Endothelial cell of umbilical vein (primary cell): ENCODE results near the gene LRP6. TPM values are rescaled to one million over a fixed set of nuclear protein-coding genes. Genes with fewer than 3 reads are reported as not detected.

Experiments used
- BruUV-seq: library from RNA; stranded (reverse); fragments of 400-500 nt; replicated peaks from 2 replicates; lab custom pipeline; 2021; lab: Mats Ljungman, UMichigan
- CTCF ChIA-PET: fragments of 300-600, 350-600 bp; sonication (Branson Sonifier 250); formaldehyde crosslinking; loops from one replicate; lab custom pipeline; 2021; ENCODE audit warnings: antibody characterized with exemption, inconsistent platforms; lab: Charles Lee
- POLR2A ChIA-PET: fragments of 300-600, 350-600 bp; sonication (Branson Sonifier 250); formaldehyde crosslinking; loops from one replicate; lab custom pipeline; 2021; ENCODE audit warnings: antibody characterized with exemption, inconsistent platforms; lab: Charles Lee
- DNase-seq: peaks from one replicate; pipeline ENCODE4 v3.0.0-alpha.2; 2011; ENCODE audit warnings: low read depth, low spot score
- FAIRE-seq: peaks from 2 replicates; lab custom pipeline; 2011; peaks lifted over from hg19 to GRCh38; lab: Jason Lieb, UNC
- H2AFZ ChIP-seq: 2 replicates; pipeline ENCODE4 v1.6.0; 2012; ENCODE audit warnings: low read depth, low read length, control low read depth, inconsistent platforms
- H3K27ac ChIP-seq: 2 replicates; pipeline ENCODE4 v1.5.1; 2011; ENCODE audit warnings: low read depth, mild to moderate bottlenecking, control low read depth, low read length, moderate library complexity; ENCODE audit not compliant: insufficient read depth
- H3K27me3 ChIP-seq, 2 experiments: 2 replicates each; pipeline versions ENCODE4 v1.6.0 to v1.6.1; 2011; ENCODE audit warnings: low read length in 2 of 2, mixed read lengths in 1 of 2; ENCODE audit not compliant: control insufficient read depth in 2 of 2, insufficient read depth in 2 of 2
- H3K36me3 ChIP-seq, 2 experiments: 2 replicates in 1 of 2; 3 replicates in 1 of 2; pipeline ENCODE4 v1.5.1; 2011; ENCODE audit warnings: low read length in 2 of 2, mild to moderate bottlenecking in 1 of 2, moderate library complexity in 1 of 2; ENCODE audit not compliant: control insufficient read depth in 2 of 2, insufficient read depth in 2 of 2; ENCODE audit errors: extremely low read depth in 1 of 2
- H3K4me1 ChIP-seq: 3 replicates; pipeline ENCODE4 v1.5.1; 2011; ENCODE audit warnings: mild to moderate bottlenecking, low read length; ENCODE audit not compliant: control insufficient read depth, insufficient read depth; ENCODE audit errors: extremely low read depth
- H3K4me2 ChIP-seq: 2 replicates; pipeline ENCODE4 v1.6.1; 2011; ENCODE audit warnings: low read length, control low read depth, mixed read lengths; ENCODE audit not compliant: insufficient read depth
- H3K4me3 ChIP-seq, 3 experiments: fragments of 200-600 bp in 1 of 3; sonication (generic), shearing (Covaris generic) in 1 of 3; replicated peaks in 1 of 3; 2 replicates each; pipeline ENCODE4 v1.5.1; 2011 to 2016; ENCODE audit warnings: control low read depth in 3 of 3, low read length in 3 of 3, mild to moderate bottlenecking in 2 of 3, inconsistent platforms in 1 of 3, low read depth in 1 of 3, moderate library complexity in 1 of 3; ENCODE audit not compliant: insufficient read depth in 1 of 3
- H3K79me2 ChIP-seq: 2 replicates; pipeline ENCODE4 v1.6.0; 2012; ENCODE audit warnings: low read length, inconsistent platforms; ENCODE audit not compliant: control insufficient read depth, insufficient read depth
- H3K9ac ChIP-seq: replicated peaks from 2 replicates; pipeline ENCODE3; 2011; ENCODE audit warnings: low read length, control low read depth; ENCODE audit not compliant: insufficient read depth; ENCODE audit errors: extremely low read depth
- H3K9me1 ChIP-seq: replicated peaks from 3 replicates; pipeline ENCODE4 v1.6.0; 2011; ENCODE audit warnings: mild to moderate bottlenecking, low read length; ENCODE audit not compliant: control insufficient read depth, insufficient read depth; ENCODE audit errors: extremely low read depth
- H3K9me3 ChIP-seq: replicated peaks from 2 replicates; pipeline ENCODE4 v1.5.1; 2012; ENCODE audit warnings: low read length, inconsistent platforms; ENCODE audit not compliant: control insufficient read depth, insufficient read depth
- H4K20me1 ChIP-seq: replicated peaks from 2 replicates; pipeline ENCODE3; 2011; ENCODE audit warnings: mild to moderate bottlenecking, low read length; ENCODE audit not compliant: control insufficient read depth, insufficient read depth; ENCODE audit errors: extremely low read depth
- EZH2 ChIP-seq: IDR thresholded peaks from 2 replicates; pipeline ENCODE4 v1.6.1; 2012; ENCODE audit warnings: borderline replicate concordance, low read depth, mild to moderate bottlenecking, moderate library complexity, low read length, inconsistent platforms; ENCODE audit not compliant: severe bottlenecking
- FOS ChIP-seq: IDR thresholded peaks from 2 replicates; pipeline ENCODE4 v1.6.1; 2011; ENCODE audit warnings: mild to moderate bottlenecking, low read length, moderate library complexity, borderline replicate concordance; ENCODE audit not compliant: insufficient read depth
- GATA2 ChIP-seq: IDR thresholded peaks from 2 replicates; pipeline ENCODE4 v1.7.0; 2011; ENCODE audit warnings: low read depth, mild to moderate bottlenecking, moderate library complexity, mixed read lengths, low read length; ENCODE audit not compliant: insufficient read length, insufficient read depth
- JUN ChIP-seq: IDR thresholded peaks from 2 replicates; pipeline ENCODE4 v1.6.1; 2011; ENCODE audit warnings: borderline replicate concordance, low read depth; ENCODE audit not compliant: insufficient read length, insufficient read depth
- MYC ChIP-seq: IDR thresholded peaks from one replicate; pipeline ENCODE4 v1.6.1; 2011; ENCODE audit warnings: mild to moderate bottlenecking, low read depth, low read length
- POLR2A ChIP-seq: IDR thresholded peaks from 2 replicates; pipeline ENCODE4 v1.6.1; 2012; ENCODE audit warnings: low read depth, mild to moderate bottlenecking, control low read depth, low read length
- POLR2AphosphoS5 ChIP-seq: IDR thresholded peaks from 2 replicates; pipeline ENCODE4 v1.6.1; 2012; ENCODE audit warnings: low read depth, mild to moderate bottlenecking, control low read depth, low read length, moderate library complexity; ENCODE audit not compliant: insufficient read depth
- dilution Hi-C: fragments of 300-500 bp; cut with MboI; formaldehyde crosslinking; loops from one replicate; pipeline ENCODE4 v1.15.0; 2019; ENCODE audit warnings: low sequenced_read_pairs; ENCODE audit not compliant: extremely low pct_ligation_motif_present
- intact Hi-C: fragments of 100-400 bp; cut with micrococcal nuclease; formaldehyde crosslinking; loops from one replicate; pipeline ENCODE4 v1.10.0; 2022
- polyA plus RNA-seq, 4 experiments: library from polyadenylated mRNA; depleted of rRNA in 3 of 4; stranded (reverse) in 3 of 4; unstranded in 1 of 4; fragments of >200 nt; gene quantifications; 2 replicates each; pipeline versions ENCODE4 v1.2.1 to v1.2.3, GENCODE V29; 2011 to 2012; ENCODE audit warnings: missing spikeins in 1 of 4
- total RNA-seq: library from RNA; stranded (reverse); gene quantifications from 2 replicates; pipeline ENCODE4 v1.2.3, GENCODE V29; 2021
- TF ChIP-seq, protein P1 (sequence below): IDR thresholded peaks from 2 replicates; pipeline ENCODE4 v1.6.1; 2011; ENCODE audit not compliant: insufficient read depth, insufficient read length
- TF ChIP-seq, protein P2 (sequence below), 2 donors: IDR thresholded peaks; 1 replicate in 1 of 2; 2 replicates in 1 of 2; pipeline ENCODE4 v1.5.1; 2011; ENCODE audit warnings: low read length in 2 of 2, mild to moderate bottlenecking in 2 of 2, moderate library complexity in 2 of 2, control low read depth in 1 of 2, inconsistent platforms in 1 of 2, low read depth in 1 of 2; ENCODE audit not compliant: insufficient read depth in 1 of 2; ENCODE audit errors: extremely low read depth in 1 of 2

The LRP6 gene
- total and polyA plus RNA-seq, 2 donors (not counting 3 experiments of a cell fraction or from before 2014, with no cell fraction given): 28.5 to 41.7 TPM

DNA sequence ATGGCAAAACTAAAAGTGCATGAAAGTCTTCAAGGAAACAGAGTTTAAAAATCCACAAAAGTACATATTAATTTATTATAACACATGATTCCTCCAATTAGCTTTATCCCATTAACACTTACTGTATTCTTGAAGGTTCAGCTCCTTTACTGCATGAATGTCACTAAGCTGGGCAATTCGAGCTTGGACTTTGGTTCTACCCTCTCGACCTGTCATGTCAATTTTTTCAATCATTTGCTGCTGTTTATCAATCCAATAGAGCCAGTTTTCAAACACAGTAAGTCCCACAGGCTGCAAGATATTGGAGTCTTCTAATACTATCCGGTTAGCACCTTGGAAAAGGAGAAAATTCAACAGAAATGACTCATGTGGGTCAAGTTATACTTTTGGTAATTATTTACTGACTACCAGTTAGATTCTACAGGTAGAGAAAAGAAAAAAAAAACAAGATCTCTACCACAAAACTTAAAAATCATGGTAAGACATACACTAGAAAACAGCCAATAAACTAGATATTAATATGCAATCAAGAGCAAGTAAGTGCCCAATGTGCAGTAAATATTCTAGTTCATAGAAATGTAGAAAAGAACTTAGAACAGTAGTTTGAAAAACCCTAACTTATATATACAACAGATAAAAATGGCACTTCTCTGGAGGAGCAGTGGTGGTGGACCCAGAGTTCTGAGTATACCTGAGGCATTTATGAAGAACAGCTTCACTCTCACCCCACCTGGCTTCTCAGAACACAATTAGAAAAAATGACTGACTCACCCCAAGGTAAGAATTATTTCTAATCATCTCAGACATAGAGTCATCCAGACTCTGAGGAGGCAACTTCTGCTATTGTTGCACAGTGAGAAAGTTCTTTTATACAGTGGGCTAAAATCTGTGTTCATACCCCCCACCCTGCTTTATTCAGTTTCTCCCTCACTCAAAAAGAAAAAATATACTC, 128.4 kb downstream of the LRP6 start:
- Histone ChIP-seq H4K20me1 (no peaks in the 10 kb centered on the region), H3K9me3 (no peaks in the 10 kb centered on the region), H2AFZ (no peak overlapping the region), H3K4me2 (no peak overlapping the region), H3K27ac (no peak overlapping the region), H3K4me1 (no peaks in the 10 kb centered on the region), H3K36me3 (no peaks in the 10 kb centered on the region), H3K9ac (no peak overlapping the region), H3K27me3 (no peaks in the 10 kb centered on the region), H3K79me2 (no peaks in the 10 kb centered on the region), H3K9me1 (no peaks in the 10 kb centered on the region), H3K4me3 (no peak overlapping the region)
- dilution Hi-C loops (no loop called here), intact Hi-C loops (no loop called here)
- no TSS peak for BruUV-seq
- POLR2A ChIA-PET: no interaction called here
- FAIRE-seq: no peak
- no peak for DNase-seq
- TF ChIP-seq EZH2: no peak
- TF ChIP-seq POLR2A: no peak
- TF ChIP-seq GATA2: no peak
- TF ChIP-seq, protein P1, sequence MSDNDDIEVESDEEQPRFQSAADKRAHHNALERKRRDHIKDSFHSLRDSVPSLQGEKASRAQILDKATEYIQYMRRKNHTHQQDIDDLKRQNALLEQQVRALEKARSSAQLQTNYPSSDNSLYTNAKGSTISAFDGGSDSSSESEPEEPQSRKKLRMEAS: no peak
- TF ChIP-seq JUN: no peak
- TF ChIP-seq, protein P2, sequence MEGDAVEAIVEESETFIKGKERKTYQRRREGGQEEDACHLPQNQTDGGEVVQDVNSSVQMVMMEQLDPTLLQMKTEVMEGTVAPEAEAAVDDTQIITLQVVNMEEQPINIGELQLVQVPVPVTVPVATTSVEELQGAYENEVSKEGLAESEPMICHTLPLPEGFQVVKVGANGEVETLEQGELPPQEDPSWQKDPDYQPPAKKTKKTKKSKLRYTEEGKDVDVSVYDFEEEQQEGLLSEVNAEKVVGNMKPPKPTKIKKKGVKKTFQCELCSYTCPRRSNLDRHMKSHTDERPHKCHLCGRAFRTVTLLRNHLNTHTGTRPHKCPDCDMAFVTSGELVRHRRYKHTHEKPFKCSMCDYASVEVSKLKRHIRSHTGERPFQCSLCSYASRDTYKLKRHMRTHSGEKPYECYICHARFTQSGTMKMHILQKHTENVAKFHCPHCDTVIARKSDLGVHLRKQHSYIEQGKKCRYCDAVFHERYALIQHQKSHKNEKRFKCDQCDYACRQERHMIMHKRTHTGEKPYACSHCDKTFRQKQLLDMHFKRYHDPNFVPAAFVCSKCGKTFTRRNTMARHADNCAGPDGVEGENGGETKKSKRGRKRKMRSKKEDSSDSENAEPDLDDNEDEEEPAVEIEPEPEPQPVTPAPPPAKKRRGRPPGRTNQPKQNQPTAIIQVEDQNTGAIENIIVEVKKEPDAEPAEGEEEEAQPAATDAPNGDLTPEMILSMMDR (IDR thresholded peaks at IDR 0.05; ENCODE audit: extremely low read depth in 1 of 2, insufficient read depth in 1 of 2, low read depth in 1 of 2, low read length in 2 of 2): no peak
- TF ChIP-seq MYC: no peak
- TF ChIP-seq POLR2AphosphoS5: no peak
- TF ChIP-seq FOS: no peak
- CTCF ChIA-PET: interaction anchor here (1.4 to 2.2 kb wide), 3 partner anchors 9 to 37 kb away, joined by 3 to 6 read pairs (median 4); no protein-coding TSS in a partner anchor
